Loucy (cell line): ENCODE data around the gene AGK.

Source experiments
- H2AFZ ChIP-seq: fragments of 200-600 bp; sonication (generic); 2 replicates; pipeline ENCODE4 v1.6.0; 2016; ENCODE audit warnings: antibody characterized with exemption, mild to moderate bottlenecking, low read length, moderate library complexity
- H3F3A ChIP-seq: fragments of 200-600 bp; 2 replicates; pipeline ENCODE4 v1.6.0; 2016; ENCODE audit warnings: antibody characterized with exemption, low read depth, mild to moderate bottlenecking
- H3K27me3 ChIP-seq: fragments of 200-600 bp; sonication (generic); 2 replicates; pipeline ENCODE4 v1.6.1; 2014; ENCODE audit warnings: low read length, mild to moderate bottlenecking; ENCODE audit not compliant: insufficient read depth, poor library complexity, severe bottlenecking
- H3K36me3 ChIP-seq: fragments of 200-600 bp; sonication (generic); 2 replicates; pipeline ENCODE4 v1.6.1; 2016; ENCODE audit warnings: low read length; ENCODE audit not compliant: insufficient read depth
- H3K4me1 ChIP-seq: fragments of 200-600 bp; sonication (generic); 2 replicates; pipeline ENCODE4 v1.5.1; 2014; ENCODE audit warnings: low read length, mild to moderate bottlenecking; ENCODE audit not compliant: insufficient read depth, poor library complexity, severe bottlenecking
- H3K4me2 ChIP-seq: fragments of 200-600 bp; sonication (generic); 2 replicates; pipeline ENCODE4 v1.6.0; 2014; ENCODE audit warnings: antibody characterized with exemption, low read length, low read depth, mild to moderate bottlenecking; ENCODE audit not compliant: poor library complexity, severe bottlenecking
- H3K4me3 ChIP-seq: fragments of 200-600 bp; sonication (generic); 2 replicates; pipeline ENCODE4 v1.5.1; 2014; ENCODE audit warnings: low read length, mild to moderate bottlenecking, mixed read lengths; ENCODE audit not compliant: poor library complexity, severe bottlenecking
- H3K79me2 ChIP-seq: fragments of 200-600 bp; sonication (generic); 2 replicates; pipeline ENCODE4 v1.6.1; 2014; ENCODE audit warnings: low read length; ENCODE audit not compliant: insufficient read depth
- H3K9ac ChIP-seq: fragments of 200-600 bp; sonication (generic); 2 replicates; pipeline ENCODE4 v1.6.0; 2014; ENCODE audit warnings: mild to moderate bottlenecking, low read depth, low read length, moderate library complexity; ENCODE audit not compliant: poor library complexity, severe bottlenecking
- H3K9me2 ChIP-seq: fragments of 200-600 bp; sonication (generic); replicated peaks from 2 replicates; pipeline ENCODE4 v1.6.1; 2016; ENCODE audit warnings: low read depth, low read length, mixed read lengths
- H3K9me3 ChIP-seq: fragments of 200-600 bp; sonication (generic); 2 replicates; pipeline ENCODE4 v1.6.1; 2014; ENCODE audit warnings: mild to moderate bottlenecking, antibody characterized with exemption, low read length, low read depth; ENCODE audit not compliant: insufficient read depth
- H4K20me1 ChIP-seq: fragments of 200-600 bp; sonication (generic); 2 replicates; pipeline ENCODE4 v1.6.0; 2014; ENCODE audit warnings: antibody characterized with exemption, low read length, mild to moderate bottlenecking; ENCODE audit not compliant: insufficient read depth, poor library complexity, severe bottlenecking
- EZH2phosphoT487 ChIP-seq: fragments of 200-600 bp; IDR thresholded peaks from 2 replicates; pipeline ENCODE4 v1.6.1; 2018; ENCODE audit warnings: antibody characterized with exemption, mild to moderate bottlenecking, moderate library complexity, borderline replicate concordance
- TF ChIP-seq, protein P1 (sequence below): fragments of 200-600 bp; sonication (generic); conservative IDR thresholded peaks from 2 replicates; pipeline ENCODE4 v1.5.1; 2014; ENCODE audit warnings: mild to moderate bottlenecking, antibody characterized with exemption, low read length

Gene AGK

DNA sequence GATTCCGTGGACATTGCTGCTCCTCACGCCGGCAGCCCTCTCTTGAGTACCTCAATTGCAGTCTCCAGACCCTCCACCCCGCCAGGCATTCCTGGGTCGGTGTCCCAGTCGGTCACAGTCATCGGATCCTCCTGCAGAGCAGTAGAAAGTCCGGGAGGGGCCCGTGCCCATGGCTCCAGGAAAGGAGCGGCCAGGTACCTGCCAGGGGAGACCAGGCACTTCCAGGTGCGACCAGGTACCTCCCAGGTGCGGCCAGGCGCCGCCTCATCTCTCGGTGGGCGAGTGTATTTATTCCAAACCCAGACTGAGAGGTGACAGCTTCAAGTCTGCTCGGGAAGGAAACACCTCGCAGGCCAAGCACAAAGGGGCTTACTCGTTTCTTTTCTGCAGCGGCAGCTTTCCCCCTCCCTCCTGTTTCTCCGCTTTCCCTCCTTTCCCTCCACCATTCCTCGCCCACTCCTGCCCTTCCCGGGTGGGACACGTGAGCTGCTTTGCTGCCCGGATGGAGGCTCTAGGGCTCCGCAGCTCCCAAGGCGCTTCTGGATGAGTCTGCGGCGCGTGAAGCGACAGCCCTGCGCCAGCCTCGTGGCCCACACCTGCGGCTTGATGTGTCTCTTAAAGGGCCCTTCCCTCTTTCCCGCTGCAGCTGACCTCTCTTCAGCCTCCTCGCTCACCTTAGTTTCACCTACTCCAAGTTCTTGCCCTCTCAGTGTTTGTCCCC lies 39.4 kb upstream of the AGK start:
- Histone ChIP-seq H3K4me2 (no peak overlapping the region), H3K9ac (no peak overlapping the region), H3K4me3 (no peak overlapping the region)

DNA sequence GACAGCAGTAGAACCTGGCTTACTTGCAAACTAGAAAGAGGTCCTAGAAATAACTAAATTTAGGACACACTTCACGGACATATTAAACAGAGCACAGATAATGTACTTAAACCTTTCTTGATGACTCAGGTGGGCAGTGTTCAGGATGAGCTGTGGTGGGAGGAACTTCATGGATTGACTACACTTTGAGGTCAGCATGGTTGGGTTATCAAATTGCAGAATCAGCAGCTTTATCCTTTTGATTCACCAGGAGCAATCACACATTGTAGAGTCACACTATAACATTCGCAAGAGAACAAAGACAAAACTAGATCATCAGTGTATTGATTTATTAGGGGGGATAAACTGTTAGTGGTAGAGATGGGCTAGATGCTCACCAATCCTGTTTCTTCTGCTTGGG lies 38.6 kb upstream of the AGK start:
- Histone ChIP-seq H3K9ac (no peak overlapping the region), H3K4me2 (no peak overlapping the region), H4K20me1 (no peaks in the 10 kb centered on the region), H3K79me2 (no peaks in the 10 kb centered on the region), H3K4me3 (no peak overlapping the region), H3K4me1 (no peaks in the 10 kb centered on the region), H3K36me3 (no peaks in the 10 kb centered on the region), H2AFZ (no peak overlapping the region), H3K27me3 (no peaks in the 10 kb centered on the region), H3F3A (no peaks in the 10 kb centered on the region), H3K9me2 (no peaks in the 10 kb centered on the region), H3K9me3 (no peaks in the 10 kb centered on the region)
- no peak for TF ChIP-seq EZH2phosphoT487
- TF ChIP-seq, protein P1, sequence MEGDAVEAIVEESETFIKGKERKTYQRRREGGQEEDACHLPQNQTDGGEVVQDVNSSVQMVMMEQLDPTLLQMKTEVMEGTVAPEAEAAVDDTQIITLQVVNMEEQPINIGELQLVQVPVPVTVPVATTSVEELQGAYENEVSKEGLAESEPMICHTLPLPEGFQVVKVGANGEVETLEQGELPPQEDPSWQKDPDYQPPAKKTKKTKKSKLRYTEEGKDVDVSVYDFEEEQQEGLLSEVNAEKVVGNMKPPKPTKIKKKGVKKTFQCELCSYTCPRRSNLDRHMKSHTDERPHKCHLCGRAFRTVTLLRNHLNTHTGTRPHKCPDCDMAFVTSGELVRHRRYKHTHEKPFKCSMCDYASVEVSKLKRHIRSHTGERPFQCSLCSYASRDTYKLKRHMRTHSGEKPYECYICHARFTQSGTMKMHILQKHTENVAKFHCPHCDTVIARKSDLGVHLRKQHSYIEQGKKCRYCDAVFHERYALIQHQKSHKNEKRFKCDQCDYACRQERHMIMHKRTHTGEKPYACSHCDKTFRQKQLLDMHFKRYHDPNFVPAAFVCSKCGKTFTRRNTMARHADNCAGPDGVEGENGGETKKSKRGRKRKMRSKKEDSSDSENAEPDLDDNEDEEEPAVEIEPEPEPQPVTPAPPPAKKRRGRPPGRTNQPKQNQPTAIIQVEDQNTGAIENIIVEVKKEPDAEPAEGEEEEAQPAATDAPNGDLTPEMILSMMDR = no peak

More for the DNA sequence above, 39.4 kb upstream of the AGK start:
- no peaks in the 10 kb centered on the region for H3K9me2 ChIP-seq
- H2AFZ ChIP-seq = no peak overlapping the region
- H3K27me3 ChIP-seq = no peaks in the 10 kb centered on the region
- H3F3A ChIP-seq = no peaks in the 10 kb centered on the region
- no peaks in the 10 kb centered on the region for H3K9me3 ChIP-seq
- no peaks in the 10 kb centered on the region for H3K4me1 ChIP-seq
- no peaks in the 10 kb centered on the region for H3K36me3 ChIP-seq
- H4K20me1 ChIP-seq = no peaks in the 10 kb centered on the region
- TF ChIP-seq EZH2phosphoT487 = no peak
- TF ChIP-seq, protein P1 = no peak
- no peaks in the 10 kb centered on the region for H3K79me2 ChIP-seq

DNA sequence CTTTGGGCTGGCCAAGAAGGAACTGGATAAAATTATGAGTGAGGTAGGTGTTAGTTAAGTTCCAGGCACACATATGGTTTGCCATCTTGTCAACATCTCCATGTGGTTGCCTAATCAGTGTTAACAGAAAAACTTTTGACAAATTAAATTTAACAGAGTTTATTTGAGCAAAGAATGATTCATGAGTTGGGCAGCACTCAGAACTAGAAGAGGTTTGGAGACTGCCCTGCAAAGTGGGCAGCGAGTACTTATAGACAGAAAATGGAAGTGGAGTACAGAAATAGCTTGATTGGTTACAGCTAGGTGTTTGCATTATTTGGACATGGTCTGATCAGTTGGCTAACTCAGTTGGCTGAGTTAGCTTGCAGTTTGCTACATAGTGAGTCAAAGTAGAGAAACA lies 37.5 kb upstream of the AGK start:
- H3K79me2 ChIP-seq = no peaks in the 10 kb centered on the region
- H3K9ac ChIP-seq = no peak overlapping the region
- TF ChIP-seq, protein P1 = no peak
- TF ChIP-seq EZH2phosphoT487 = no peak
- H4K20me1 ChIP-seq = no peaks in the 10 kb centered on the region
- H2AFZ ChIP-seq = no peak overlapping the region
- no peaks in the 10 kb centered on the region for H3K36me3 ChIP-seq
- no peaks in the 10 kb centered on the region for H3K4me1 ChIP-seq
- H3K27me3 ChIP-seq = no peaks in the 10 kb centered on the region
- no peaks in the 10 kb centered on the region for H3K9me3 ChIP-seq
- no peaks in the 10 kb centered on the region for H3K9me2 ChIP-seq
- no peak overlapping the region for H3K4me2 ChIP-seq
- no peaks in the 10 kb centered on the region for H3F3A ChIP-seq
- H3K4me3 ChIP-seq = no peak overlapping the region
